ENCODE measurements around the gene PDXK.

DNA sequence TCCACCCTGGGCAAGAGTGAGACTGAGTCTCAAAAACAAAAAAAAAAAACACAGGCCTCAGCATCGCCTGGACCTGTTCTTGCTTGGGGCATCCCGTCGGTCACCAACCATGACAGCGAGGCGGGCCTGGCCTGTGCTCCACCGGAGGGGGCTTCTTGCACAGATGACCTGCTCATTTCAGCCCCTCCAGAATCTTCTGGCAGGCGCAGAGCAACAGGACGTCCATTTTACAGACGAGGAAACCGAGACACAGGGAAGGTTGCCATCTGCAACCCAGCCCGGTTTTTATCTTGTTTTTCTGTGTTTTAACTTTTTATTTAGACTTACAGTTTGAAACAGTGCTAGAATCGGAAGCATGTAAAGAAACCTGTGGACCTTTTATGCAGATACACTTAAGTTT is 56.3 kb downstream of the PDXK start:
- TF ChIP-seq KDM5B (IDR thresholded peaks at IDR 0.05; ENCODE audit: insufficient replicate concordance, low read depth, low read length) (no peak), YY1 (IDR thresholded peaks at IDR 0.05; ENCODE audit: borderline replicate concordance in 1 of 3, control insufficient read depth in 1 of 3, extremely low read depth in 1 of 3, insufficient read depth in 3 of 3, insufficient read length in 1 of 3, insufficient replicate concordance in 2 of 3, low read depth in 1 of 3, low read length in 2 of 3) (no peak), JUND (IDR thresholded peaks at IDR 0.05; ENCODE audit: borderline replicate concordance, low read depth, low read length) (no peak), JUND (tag; IDR thresholded peaks at IDR 0.05; ENCODE audit: borderline replicate concordance, low read depth, low read length) (no peak), ARID2 (IDR thresholded peaks at IDR 0.05) (no peak), ZNF311 (CRISPR knock-in tag; IDR thresholded peaks at IDR 0.05) (no peak), PML (IDR thresholded peaks at IDR 0.05; ENCODE audit: low read length) (no peak), POLR2A (conservative IDR thresholded peaks at IDR 0.05) (no peak), TAF7 (tag; IDR thresholded peaks at IDR 0.05) (no peak), SRF (CRISPR knock-in tag; IDR thresholded peaks at IDR 0.05) (no peak), TSC22D4 (tag; IDR thresholded peaks at IDR 0.05) (no peak), HDAC2 (IDR thresholded peaks at IDR 0.05) (no peak)
- TF ChIP-seq, protein P1, sequence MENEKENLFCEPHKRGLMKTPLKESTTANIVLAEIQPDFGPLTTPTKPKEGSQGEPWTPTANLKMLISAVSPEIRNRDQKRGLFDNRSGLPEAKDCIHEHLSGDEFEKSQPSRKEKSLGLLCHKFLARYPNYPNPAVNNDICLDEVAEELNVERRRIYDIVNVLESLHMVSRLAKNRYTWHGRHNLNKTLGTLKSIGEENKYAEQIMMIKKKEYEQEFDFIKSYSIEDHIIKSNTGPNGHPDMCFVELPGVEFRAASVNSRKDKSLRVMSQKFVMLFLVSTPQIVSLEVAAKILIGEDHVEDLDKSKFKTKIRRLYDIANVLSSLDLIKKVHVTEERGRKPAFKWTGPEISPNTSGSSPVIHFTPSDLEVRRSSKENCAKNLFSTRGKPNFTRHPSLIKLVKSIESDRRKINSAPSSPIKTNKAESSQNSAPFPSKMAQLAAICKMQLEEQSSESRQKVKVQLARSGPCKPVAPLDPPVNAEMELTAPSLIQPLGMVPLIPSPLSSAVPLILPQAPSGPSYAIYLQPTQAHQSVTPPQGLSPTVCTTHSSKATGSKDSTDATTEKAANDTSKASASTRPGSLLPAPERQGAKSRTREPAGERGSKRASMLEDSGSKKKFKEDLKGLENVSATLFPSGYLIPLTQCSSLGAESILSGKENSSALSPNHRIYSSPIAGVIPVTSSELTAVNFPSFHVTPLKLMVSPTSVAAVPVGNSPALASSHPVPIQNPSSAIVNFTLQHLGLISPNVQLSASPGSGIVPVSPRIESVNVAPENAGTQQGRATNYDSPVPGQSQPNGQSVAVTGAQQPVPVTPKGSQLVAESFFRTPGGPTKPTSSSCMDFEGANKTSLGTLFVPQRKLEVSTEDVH (IDR thresholded peaks at IDR 0.05; ENCODE audit: low read depth, partially characterized antibody), result no peak
- TF ChIP-seq, protein P2, sequence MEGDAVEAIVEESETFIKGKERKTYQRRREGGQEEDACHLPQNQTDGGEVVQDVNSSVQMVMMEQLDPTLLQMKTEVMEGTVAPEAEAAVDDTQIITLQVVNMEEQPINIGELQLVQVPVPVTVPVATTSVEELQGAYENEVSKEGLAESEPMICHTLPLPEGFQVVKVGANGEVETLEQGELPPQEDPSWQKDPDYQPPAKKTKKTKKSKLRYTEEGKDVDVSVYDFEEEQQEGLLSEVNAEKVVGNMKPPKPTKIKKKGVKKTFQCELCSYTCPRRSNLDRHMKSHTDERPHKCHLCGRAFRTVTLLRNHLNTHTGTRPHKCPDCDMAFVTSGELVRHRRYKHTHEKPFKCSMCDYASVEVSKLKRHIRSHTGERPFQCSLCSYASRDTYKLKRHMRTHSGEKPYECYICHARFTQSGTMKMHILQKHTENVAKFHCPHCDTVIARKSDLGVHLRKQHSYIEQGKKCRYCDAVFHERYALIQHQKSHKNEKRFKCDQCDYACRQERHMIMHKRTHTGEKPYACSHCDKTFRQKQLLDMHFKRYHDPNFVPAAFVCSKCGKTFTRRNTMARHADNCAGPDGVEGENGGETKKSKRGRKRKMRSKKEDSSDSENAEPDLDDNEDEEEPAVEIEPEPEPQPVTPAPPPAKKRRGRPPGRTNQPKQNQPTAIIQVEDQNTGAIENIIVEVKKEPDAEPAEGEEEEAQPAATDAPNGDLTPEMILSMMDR (IDR thresholded peaks at IDR 0.05 in 2 of 3, conservative IDR thresholded peaks at IDR 0.05 in 1 of 3; ENCODE audit: insufficient read depth in 2 of 3, low read depth in 1 of 3, low read length in 3 of 3), result no peak

All from K562 (cell line).